Fibroblast of mammary gland (primary cell): ENCODE results near the gene DCP2.

ENCODE experiments used
- DNase-seq: peaks from one replicate; pipeline ENCODE4 v3.0.0-alpha.2; 2010; ENCODE audit warnings: low read depth
- H3K4me3 ChIP-seq: 2 replicates; pipeline ENCODE4 v1.5.1; 2011; ENCODE audit warnings: low read depth, mild to moderate bottlenecking, low read length, moderate library complexity; ENCODE audit not compliant: control insufficient read depth
- TF ChIP-seq, protein P1 (sequence below): conservative IDR thresholded peaks from 2 replicates; pipeline ENCODE4 v1.5.1; 2011; ENCODE audit warnings: low read depth, low read length, inconsistent platforms; ENCODE audit not compliant: control insufficient read depth, insufficient read depth

Gene DCP2

DNA sequence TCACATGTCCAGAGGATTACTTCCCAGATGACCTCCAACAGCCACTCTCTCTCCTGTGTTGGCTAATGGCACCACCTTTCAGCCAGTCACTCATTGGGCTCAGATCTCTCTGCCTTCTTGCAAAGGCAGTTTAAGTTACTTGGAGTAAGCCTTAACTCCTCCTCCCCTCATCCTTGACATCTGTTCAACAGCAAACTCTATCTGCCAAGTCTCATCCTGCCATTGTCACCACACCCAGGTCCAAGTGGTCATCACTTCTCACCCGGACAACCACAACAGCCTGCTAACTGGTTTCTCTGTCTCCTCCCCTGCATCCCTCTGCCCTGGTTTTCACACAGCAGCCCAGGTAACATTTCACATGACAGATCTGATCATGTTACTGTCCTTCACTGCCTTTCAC is 58.5 kb downstream of the DCP2 start:
- TF ChIP-seq, protein P1, sequence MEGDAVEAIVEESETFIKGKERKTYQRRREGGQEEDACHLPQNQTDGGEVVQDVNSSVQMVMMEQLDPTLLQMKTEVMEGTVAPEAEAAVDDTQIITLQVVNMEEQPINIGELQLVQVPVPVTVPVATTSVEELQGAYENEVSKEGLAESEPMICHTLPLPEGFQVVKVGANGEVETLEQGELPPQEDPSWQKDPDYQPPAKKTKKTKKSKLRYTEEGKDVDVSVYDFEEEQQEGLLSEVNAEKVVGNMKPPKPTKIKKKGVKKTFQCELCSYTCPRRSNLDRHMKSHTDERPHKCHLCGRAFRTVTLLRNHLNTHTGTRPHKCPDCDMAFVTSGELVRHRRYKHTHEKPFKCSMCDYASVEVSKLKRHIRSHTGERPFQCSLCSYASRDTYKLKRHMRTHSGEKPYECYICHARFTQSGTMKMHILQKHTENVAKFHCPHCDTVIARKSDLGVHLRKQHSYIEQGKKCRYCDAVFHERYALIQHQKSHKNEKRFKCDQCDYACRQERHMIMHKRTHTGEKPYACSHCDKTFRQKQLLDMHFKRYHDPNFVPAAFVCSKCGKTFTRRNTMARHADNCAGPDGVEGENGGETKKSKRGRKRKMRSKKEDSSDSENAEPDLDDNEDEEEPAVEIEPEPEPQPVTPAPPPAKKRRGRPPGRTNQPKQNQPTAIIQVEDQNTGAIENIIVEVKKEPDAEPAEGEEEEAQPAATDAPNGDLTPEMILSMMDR, result no peak
- no peak for DNase-seq
- H3K4me3 ChIP-seq, result no peak overlapping the region

DNA sequence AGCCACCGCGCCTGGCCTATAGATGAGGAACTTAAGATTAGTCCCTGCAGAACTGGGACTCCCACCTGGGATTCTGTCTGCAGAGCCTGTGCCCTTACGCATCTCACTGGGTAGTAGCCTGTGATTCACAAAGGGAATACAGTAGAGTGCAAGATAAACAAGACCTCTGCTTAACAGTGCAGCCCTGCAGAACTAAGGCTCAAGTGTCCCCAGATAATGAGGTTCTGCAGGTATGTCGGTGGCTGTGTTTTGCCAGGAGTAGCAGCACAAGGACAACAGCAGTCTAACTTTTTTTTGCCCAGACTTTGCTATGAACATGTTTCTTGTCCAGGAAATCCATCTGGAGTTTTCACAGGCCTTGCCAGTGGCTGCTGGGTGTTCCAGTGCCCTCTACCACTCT is 59.7 kb downstream of the DCP2 start:
- TF ChIP-seq, protein P1, result no peak
- DNase-seq, result no peak
- H3K4me3 ChIP-seq, result no peak overlapping the region

GRCh38 chr5:113036826-113037225 is 60.2 kb downstream of the DCP2 start:
- TF ChIP-seq, protein P1, result no peak
- no peak for DNase-seq
- H3K4me3 ChIP-seq, result no peak overlapping the region

DNA sequence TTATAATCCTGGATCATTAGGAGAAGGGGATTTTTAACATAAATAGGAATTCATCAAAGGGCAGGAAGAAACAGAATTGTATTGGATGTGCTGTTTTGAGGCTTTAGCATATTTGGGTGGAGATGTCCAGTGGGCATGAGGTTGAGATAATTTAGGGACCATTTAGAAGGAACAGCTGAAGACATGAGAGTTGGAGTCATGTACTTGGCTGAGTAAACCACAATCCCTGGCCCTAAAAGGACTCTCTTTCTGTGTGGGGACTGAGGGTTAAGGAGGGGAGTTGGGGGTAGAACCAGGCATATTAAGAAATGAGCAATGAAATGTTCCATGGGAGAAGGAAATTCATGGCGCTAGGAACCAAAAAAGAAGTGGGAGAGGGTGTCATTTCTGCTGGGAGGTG is 61.5 kb downstream of the DCP2 start:
- no peak overlapping the region for H3K4me3 ChIP-seq
- no peak for DNase-seq
- TF ChIP-seq, protein P1, result no peak

DNA sequence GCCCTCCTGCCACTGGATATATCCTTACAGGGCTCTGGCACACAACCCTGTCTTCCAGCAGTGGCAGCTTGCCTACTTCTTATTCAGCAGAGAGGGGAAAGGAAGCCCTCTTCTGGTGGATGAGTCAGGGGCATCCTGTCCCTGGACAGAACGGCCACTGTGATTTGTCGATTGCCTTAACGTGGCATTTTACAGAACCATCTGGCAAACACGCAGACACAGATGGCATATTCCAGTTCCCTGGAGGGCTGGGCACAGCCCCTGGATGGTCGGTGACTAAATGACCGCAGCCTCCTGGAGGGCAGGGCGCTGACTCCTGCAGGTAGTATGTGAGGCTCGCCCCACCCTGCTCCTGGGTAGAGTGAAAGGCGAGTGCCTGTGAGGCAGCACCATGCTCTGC is 62.1 kb downstream of the DCP2 start:
- TF ChIP-seq, protein P1, result no peak
- DNase-seq, result peak; percentile 56
- H3K4me3 ChIP-seq, result no peak overlapping the region

DNA sequence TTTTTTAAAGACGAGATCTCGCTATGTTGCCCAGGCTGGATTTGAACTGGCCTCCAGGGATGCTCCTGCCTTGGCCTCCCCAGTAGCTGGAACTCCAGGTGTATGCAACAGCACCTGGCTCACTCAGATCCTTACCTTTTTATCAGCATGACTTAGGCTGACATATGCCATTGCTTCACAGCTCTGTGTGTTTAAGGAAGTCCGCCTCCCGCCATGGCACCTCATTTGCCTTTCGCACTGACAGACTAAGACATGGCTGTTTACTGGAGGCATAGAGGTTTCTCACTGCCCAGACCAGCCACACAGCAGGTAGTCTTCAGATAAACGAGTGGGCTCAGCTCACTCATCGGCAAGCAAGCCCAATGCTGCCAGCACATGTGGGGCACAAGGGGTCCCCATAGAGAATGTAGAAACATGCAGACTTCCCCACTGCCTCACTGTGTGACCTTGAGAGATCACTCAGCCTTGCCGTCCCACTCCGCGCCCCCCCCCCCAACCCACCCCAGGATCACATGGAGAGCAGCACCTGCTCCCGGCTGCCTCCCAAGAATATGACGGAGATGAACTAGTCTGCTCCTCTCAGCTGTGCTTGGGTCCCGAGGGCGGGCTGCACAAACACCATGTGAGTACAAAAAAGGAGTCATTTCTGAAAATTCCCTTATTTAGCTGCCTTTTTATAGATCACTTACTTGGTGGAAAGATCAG is 62.8 kb downstream of the DCP2 start:
- DNase-seq, result no peak
- TF ChIP-seq, protein P1, result no peak
- H3K4me3 ChIP-seq, result no peak overlapping the region

DNA sequence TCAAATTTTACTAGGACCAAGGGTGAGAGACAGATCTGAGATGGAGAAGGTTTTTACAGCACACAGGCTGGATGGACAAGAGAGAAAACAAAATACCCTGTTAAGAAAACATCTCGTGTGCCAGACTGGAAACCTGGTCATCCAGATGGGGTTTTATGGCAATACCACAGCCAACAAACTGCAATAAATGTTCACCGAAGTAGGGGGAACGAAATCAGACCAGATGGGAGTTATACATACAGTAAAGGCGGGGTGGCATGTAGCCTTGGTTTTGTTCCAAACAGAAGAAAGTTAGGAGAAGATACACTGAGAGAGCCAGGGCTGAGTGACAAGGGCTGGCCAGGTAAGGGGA is 63.3 kb downstream of the DCP2 start:
- TF ChIP-seq, protein P1, result no peak
- no peak overlapping the region for H3K4me3 ChIP-seq
- DNase-seq, result no peak
